Kidney capillary endothelial cell (primary cell): ENCODE data around the gene HMCES.
"Not testable (repeated sequence)": the region's sequence is repeated elsewhere in the genome, so short reads cannot be mapped to it uniquely, and the experiment has no call there.

ENCODE experiments used
- DNase-seq: peaks from one replicate; pipeline ENCODE4 v3.0.0-alpha.2; 2018; ENCODE audit warnings: low spot score

Gene HMCES

GRCh38 chr3:129259612-129260477 is 18.8 kb upstream of the HMCES start:
- no peak for DNase-seq

DNA sequence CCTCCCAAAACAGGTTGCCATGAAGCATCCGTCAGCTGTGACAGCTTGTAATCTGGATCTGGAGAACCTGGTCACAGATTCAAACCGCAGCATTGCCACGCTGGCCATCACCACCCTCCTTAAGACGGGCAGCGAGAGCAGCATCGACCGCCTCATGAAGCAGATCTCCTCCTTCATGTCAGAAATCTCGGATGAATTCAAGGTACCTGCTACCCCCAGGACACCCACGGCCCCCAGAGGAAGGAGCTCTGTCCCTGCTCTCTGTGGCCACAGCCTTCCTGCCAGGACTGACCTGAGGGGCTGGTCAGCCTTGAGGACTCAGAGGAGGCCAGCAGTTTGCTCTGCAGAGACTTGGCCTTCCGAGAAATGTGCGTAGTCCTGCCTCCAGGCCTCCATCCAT is 18.1 kb upstream of the HMCES start:
- DNase-seq, result no peak

DNA sequence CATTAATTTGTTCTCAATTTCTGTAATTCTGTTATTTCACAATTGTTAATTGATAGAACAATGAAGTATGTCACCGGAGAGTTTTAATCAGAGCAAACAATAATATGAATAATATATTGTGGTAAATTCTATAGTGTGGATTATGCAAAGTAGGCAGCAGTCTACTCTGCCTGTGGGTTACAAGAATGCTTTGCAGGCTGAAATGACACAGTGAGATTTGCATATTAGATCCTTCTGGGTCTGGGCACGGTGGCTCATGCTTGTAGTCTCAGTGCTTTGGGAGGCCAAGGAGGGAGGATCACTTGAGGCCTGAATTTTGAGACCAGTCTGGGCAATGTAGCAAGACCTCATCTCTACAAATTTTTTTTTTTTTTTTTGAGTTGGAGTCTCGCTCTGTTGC is 16.8 kb upstream of the HMCES start:
- no peak for DNase-seq

DNA sequence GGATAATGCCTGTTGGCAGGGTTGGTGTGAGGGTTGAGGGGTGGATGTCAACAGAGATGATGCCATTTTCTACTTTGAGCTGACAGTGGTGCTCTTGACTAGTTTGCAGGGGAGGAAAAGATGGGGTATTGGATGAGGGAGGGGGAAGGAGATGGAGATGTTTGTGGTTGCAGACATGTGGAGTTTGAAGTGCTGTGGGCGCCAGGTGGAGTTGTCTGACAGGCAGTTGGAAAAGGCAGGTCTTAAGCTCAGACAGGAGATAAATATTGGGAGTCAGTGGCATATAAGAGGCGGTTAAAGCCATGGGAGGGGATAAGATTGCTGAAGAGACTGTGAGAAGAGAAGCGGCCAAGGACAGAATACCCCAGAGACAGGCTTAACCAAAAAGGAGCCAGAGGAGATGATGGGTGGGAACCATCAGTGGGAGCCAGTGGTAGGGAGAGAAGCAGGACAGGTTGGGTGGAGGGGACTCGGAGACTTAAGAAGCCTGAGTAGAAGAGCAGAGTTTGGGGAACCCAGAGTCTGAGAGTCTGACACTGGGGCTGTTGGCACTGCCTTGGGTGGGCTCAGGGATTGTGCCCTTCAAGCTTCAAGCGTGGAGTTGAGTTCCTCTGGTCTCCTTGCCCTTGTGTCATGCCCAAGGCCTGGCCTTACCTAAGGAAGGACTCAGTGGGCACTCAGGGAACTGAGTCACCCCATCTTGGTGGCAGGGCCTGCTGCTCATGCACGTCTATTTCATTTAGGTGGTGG is 15.3 kb upstream of the HMCES start:
- DNase-seq, result no peak

GRCh38 chr3:129264994-129265393 is 13.7 kb upstream of the HMCES start:
- DNase-seq, result not testable (repeated sequence)

DNA sequence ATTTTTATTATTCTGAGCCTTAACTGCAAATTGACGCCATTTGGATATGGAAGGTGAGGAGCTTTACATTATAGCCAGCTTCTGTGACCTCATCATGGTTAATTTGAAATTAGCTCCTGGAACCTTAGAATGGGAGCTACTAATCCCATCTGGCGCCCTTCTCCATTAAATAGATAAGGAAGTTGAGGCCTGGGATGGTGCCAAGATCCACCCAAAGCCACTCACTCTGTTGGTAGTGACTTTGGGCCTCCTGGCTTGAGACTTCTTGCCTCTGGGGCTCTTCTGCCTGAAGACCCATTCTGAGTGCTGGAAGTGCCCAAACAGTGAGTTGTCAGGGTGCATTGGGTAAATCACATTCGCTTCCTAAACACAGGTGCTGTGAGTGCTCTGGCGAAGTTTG is 12.0 kb upstream of the HMCES start:
- DNase-seq, result no peak

DNA sequence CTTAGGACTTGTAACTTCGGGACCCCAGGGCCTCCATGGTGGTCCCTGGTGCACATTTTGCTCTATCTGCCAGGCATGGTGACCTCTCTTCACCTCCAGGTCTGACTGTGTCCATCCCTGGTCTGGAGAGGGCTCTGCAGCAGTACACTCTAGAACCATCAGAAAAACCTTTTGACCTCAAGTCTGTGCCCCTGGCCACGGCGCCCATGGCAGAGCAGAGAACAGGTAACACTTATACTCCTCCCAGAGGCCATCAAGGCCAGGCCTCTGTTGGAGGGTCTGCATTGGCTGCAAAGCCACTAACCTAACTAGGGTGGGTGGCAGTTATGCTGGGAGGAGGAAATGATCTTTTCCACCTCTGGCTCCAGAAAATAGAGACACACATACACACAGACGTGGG is 10.3 kb upstream of the HMCES start:
- DNase-seq, result no peak

GRCh38 chr3:129271674-129272073 is 7.0 kb upstream of the HMCES start:
- DNase-seq, result no peak

- no peak for DNase-seq
Measured at GRCh38 chr3:129276385-129276784, 2.3 kb upstream of the HMCES start.

DNA sequence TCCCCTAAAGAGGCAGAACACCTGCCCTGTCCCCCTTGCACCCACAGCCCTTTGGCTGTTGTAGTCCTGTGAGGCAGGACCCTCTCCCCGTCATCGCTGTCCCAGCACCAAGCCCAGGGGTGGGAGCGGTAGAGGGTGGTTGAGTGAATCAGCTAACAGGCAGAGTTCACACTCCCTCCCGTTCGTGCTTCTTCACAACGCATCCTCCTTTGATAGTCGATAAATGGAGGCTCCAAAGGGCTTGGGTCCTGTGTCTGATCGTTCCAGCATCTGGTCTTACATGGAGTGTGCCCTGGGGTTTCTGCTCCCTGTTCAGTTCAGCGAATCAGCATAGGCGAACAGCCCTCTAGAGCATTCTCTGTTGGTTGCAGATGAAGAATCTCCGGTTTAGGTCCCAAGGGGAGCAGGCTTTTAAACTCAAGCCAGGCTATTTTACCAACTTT is 820 bp upstream of the HMCES start:
- DNase-seq, result peak; percentile 13

DNA sequence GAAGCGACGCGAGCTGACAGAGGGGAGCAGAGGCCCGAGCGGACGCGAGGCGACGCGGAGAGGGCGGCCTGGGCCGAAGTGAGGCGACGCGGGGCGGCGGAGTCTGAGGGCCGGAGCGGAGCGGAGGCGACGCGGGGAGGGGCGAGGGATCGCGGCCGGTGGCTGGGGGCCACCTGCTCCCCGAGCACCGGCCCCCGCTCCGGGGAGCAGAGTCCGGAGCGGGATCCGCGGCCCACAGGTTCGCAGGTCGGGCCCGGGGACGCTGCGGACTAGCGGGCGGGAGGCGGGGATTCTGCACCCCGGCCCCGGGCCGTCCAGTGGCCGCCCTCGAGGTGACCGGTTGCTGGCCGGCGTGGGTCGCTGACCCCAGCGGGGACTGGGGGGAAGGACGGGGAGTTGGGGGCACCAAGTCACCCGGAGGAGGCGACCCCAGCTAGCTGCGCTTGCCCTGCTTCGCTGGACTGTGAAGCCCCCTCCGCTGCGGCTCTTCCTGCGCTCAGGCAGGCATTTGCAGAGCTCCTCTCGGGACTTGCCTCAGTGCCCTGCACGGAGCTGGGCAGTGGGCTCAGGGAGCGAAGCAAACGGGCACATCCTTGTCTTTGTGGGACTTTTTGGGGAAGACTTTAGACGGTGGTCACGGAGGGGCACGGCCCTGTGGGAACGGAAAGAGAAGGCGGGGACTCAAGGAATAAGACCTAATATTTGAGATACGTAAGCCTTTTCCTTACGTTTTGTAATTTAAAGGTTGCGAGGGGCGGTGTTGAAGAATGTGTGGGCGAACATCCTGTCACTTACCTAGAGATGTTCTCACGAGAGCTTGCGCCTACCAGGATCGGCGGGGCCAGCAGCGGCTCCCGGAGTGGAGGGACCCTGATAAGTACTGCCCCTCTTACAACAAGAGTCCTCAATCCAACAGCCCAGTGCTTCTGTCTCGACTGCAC is 566 bp downstream of the HMCES start:
- peak; percentile 72 for DNase-seq

GRCh38 chr3:129280183-129280582 is 1.5 kb downstream of the HMCES start:
- DNase-seq, result no peak

GRCh38 chr3:129281726-129282125 is 3.1 kb downstream of the HMCES start:
- DNase-seq, result no peak

DNA sequence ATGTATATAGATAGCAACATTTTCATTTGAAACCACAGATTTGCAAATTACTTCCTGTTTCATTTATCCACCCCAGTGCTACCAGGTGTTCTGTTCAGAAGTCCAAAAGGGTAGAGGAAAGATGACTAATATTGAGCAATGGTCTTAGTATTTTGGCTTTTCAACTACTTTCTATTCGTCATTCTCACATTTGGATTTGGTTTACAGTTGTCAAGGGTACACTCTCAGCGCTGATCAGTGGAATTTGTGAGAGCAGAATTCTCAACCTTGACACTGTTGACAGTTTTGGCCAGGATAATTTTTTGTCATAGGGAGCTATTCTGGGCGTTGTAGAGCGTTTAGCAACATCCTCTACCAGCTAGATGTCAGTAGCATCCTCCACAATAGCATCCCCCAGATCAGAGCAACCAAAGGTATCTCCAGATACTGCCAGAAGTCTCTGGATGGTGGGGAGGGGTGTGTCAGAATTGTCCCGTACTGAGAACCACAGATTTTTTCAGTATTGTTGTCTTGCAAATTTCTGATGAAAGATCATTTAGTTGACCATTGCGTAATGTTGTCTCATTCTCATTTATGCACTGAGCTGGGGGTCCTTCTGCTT is 4.2 kb downstream of the HMCES start:
- DNase-seq, result no peak

DNA sequence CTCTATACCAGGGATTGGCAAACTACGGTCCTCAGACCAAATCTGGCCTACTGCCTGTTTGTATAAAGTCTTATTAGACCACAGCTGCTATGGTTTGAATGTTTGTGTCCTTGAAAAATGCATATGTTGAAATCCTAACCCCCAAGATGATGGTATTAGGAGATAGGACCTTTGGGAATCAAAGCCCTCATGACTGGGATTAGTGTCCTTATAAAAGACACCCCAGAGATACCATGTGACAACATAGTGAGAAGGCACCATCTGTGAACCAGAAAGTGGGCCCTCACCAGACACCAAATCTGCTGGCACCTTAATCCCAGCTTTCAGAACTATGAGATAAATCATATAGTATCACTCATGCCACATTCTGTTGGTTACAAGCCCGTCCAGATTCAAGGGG is 7.4 kb downstream of the HMCES start:
- DNase-seq, result no peak

DNA sequence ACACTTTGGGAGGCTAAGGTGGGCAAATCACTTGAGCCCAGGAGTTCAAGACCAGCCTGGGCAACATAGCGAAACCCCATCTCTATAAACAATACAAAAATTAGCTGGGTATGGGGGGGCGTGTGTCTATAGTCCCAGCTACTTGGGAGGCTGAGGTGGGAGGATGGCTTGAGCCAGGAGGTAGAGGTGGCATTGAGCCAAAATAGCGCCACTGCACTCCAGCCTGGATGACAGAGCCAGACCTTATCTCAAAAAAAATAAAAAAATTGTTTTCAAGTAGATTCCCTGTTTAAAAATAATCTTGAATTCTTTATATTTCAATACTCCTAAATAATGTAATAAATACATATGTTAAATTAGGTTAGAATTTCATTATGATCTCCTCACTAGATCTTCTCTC is 9.8 kb downstream of the HMCES start:
- DNase-seq, result no peak

DNA sequence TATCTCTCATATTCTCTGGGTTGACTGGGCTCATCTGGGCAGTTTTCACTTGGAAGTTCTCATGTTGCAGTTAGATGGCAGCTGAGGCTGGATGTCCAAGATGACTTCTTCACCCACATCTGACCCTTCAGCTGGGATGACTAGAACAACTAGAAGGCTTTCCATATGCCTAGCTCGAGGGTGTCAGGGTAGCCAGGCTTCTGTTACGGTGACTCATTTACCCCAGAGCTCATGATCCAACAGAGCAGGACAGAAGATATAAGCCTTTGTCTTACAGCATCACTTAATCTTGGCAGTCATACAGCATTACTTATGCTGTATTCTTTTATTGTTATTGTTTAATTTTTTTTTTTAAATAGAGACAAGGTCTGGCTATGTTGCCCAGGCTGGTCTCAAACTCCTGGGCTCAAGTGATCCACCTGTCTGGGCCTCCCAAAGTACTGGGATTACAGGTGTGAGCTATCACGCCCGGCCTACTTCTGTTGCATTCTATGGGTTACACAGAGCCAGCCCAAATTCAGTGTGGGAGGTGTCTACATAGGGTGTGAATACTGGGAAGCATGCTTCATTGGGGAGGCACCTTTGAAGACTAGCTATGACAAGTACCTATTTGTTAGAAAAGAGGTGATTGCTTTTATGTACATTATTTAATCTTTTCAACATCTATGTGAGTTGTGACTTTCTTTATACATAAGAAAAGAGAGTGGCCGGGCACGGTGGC is 10.7 kb downstream of the HMCES start:
- DNase-seq, result no peak

DNA sequence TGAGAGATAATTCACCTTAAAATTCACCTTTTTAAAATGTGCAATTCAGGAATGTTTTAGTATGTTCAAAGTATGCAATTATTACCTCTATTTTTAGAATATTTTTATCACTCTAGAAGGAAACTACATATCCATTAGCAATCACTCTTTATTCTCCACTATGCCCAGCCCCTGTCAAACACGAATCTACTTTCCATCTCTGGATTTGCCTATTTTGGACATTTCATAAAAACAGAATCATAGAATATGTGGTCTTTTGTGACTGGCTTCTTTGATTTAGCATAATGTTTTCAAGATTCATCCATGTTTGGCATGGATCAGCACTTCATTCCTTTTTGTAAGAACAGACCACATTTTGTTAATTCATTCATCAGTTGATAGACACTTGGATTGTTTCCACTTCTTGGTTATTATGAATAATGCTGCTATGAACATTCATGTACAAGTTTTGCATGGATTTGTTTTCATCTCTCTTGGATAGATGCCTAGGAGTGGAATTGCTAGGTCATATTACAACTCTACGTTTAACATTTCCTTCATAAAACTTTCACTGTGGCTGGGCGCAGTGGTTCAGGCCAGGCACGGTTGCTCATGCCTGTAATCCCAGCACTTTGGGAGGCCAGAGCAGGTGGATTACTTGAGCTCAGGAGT is 12.7 kb downstream of the HMCES start:
- no peak for DNase-seq

GRCh38 chr3:129295286-129295685 is 16.6 kb downstream of the HMCES start:
- DNase-seq, result no peak

- DNase-seq, result no peak
Measured at GRCh38 chr3:129304146-129304961, 25.7 kb downstream of the HMCES start.
